ENCODE results near the gene HPS3.

GRCh38 chr3:149128821-149129220, 617 bp upstream of the HPS3 start:
- no peak for TF ChIP-seq CTCF (IDR thresholded peaks at IDR 0.05; ENCODE audit: low read depth, low read length, missing input control)
- no peak for TF ChIP-seq ZBTB33 (IDR thresholded peaks at IDR 0.05)
- TF ChIP-seq MAX (IDR thresholded peaks at IDR 0.05), result no peak
- no peak for TF ChIP-seq RAD21 (IDR thresholded peaks at IDR 0.05)
- TF ChIP-seq REST (IDR thresholded peaks at IDR 0.05), result no peak
- TF ChIP-seq EGR1 (IDR thresholded peaks at IDR 0.05; ENCODE audit: low read depth in 2 of 2), result no peak
- TF ChIP-seq GABPA (IDR thresholded peaks at IDR 0.05 in 1 of 2, conservative IDR thresholded peaks at IDR 0.05 in 1 of 2), result no peak
- no peak for TF ChIP-seq YY1 (IDR thresholded peaks at IDR 0.05)
- TF ChIP-seq FOXA1 (IDR thresholded peaks at IDR 0.05), result no peak
- no peak for TF ChIP-seq TAF1 (conservative IDR thresholded peaks at IDR 0.05)
- TF ChIP-seq ATF3 (IDR thresholded peaks at IDR 0.05), result no peak
